ENCODE data around the gene ACAD11.

DNA sequence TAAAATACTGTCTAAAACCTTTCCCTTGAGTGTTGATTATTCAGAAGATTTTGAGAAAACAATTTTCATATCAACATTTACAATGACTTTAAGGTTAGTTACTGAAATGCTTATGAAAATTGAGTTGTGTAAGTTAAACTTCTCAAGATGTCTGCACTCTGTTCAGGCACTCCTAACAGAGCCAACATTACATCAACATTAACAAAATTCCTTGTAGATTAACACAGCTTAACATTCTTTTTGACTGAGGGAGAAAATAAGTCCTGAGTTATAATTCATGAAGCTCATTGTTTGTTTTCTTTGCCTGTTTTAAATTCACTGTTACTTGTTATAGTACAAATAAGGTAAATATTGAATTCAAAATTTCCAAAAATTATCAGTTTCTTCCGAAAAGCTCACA, 53.5 kb downstream of the ACAD11 start:
- TF ChIP-seq SUZ12 (IDR thresholded peaks at IDR 0.05), result no peak
- TF ChIP-seq FOXM1 (IDR thresholded peaks at IDR 0.05; ENCODE audit: borderline replicate concordance), result no peak
